NB4 (cell line): ENCODE results near the gene DPYSL4.
A peak's percentile ranks its signal among the peaks of the same experiment; 100 is the strongest.

Experiments
- DNase-seq: peaks from one replicate; pipeline ENCODE4 v3.0.0; 2010; ENCODE audit warnings: low read depth
- H3K4me3 ChIP-seq: one replicate; pipeline ENCODE4 v1.5.1; 2011; ENCODE audit warnings: mild to moderate bottlenecking, low read depth, low read length, moderate library complexity
- MYC ChIP-seq: IDR thresholded peaks from 2 replicates; pipeline ENCODE4 v1.6.1; 2011; ENCODE audit warnings: low read depth, low read length
- POLR2A ChIP-seq: IDR thresholded peaks from 2 replicates; pipeline ENCODE4 v1.6.1; 2011; ENCODE audit warnings: mild to moderate bottlenecking; ENCODE audit not compliant: insufficient read length; ENCODE audit errors: extremely low read depth
- TF ChIP-seq, protein P1 (sequence below): IDR thresholded peaks from one replicate; pipeline ENCODE4 v1.5.1; 2012; ENCODE audit warnings: low read depth, low read length
- TF ChIP-seq, protein P2 (sequence below): IDR thresholded peaks from 2 replicates; pipeline ENCODE4 v1.6.1; 2011; ENCODE audit warnings: low read depth, low read length

Gene DPYSL4

DNA sequence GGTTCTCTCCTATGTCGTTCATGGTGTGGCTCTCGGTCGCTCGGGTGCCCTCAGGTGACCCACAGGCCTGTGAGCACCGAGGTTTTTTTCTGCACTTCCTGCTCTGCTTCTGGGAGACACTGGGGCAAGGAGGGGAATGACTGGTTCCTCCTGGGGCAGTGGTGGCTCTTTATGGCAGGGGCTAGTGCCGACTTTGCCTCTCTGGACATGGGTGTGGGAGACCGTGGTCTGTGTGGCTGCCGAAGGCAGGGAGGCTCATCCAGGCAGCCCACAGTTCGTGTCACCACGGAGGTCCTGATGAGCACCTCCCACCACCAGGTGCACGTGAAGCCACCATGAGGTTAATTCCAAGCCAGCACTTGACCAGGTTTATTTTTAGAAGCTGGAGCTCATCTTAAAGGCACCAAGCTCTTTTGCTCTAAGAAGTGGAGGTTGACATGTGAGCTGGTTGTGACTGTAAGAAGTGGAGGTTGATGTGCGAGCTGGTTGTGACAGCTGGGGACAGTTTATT lies 24.7 kb upstream of the DPYSL4 start:
- TF ChIP-seq MYC (no peak), POLR2A (no peak)
- TF ChIP-seq, protein P1, sequence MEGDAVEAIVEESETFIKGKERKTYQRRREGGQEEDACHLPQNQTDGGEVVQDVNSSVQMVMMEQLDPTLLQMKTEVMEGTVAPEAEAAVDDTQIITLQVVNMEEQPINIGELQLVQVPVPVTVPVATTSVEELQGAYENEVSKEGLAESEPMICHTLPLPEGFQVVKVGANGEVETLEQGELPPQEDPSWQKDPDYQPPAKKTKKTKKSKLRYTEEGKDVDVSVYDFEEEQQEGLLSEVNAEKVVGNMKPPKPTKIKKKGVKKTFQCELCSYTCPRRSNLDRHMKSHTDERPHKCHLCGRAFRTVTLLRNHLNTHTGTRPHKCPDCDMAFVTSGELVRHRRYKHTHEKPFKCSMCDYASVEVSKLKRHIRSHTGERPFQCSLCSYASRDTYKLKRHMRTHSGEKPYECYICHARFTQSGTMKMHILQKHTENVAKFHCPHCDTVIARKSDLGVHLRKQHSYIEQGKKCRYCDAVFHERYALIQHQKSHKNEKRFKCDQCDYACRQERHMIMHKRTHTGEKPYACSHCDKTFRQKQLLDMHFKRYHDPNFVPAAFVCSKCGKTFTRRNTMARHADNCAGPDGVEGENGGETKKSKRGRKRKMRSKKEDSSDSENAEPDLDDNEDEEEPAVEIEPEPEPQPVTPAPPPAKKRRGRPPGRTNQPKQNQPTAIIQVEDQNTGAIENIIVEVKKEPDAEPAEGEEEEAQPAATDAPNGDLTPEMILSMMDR: no peak
- TF ChIP-seq, protein P2, sequence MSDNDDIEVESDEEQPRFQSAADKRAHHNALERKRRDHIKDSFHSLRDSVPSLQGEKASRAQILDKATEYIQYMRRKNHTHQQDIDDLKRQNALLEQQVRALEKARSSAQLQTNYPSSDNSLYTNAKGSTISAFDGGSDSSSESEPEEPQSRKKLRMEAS: no peak
- no peak for DNase-seq
- H3K4me3 ChIP-seq: no peak overlapping the region

DNA sequence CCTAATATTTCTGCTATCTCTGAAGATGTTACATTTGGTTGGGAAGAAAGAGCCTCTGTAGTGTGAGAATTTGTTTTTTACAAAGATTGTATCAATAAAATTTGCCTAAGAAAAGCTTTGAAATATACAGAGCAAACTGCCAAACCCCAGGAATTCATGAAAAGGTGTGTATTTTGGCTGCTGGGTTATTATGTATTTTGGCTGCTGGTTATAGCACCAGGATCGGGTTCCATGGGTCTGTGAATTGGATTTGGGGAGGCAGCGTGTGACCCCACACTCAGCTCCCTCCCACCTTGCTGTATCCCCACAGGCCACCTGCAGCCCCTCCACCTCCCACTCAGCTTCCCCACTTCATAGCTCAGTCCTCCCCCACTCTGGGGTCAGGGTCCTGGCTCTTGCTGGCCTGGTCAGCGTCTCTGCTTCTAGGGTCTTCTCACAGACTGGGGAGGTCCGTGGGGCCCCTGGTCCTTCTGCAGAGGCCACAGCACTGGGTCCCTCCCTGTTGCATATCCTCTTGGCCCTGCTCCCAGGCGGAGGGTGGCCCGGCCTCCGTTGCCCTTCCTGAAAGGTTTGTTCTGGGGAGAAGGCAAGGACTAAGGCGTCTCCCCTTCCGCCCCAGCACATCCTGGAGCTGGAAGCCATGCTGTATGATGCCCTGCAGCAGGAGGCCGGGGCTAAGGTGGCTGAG lies 24.0 kb upstream of the DPYSL4 start:
- DNase-seq: no peak
- no peak for TF ChIP-seq MYC
- TF ChIP-seq, protein P2: no peak
- no peak for TF ChIP-seq POLR2A
- TF ChIP-seq, protein P1: no peak

DNA sequence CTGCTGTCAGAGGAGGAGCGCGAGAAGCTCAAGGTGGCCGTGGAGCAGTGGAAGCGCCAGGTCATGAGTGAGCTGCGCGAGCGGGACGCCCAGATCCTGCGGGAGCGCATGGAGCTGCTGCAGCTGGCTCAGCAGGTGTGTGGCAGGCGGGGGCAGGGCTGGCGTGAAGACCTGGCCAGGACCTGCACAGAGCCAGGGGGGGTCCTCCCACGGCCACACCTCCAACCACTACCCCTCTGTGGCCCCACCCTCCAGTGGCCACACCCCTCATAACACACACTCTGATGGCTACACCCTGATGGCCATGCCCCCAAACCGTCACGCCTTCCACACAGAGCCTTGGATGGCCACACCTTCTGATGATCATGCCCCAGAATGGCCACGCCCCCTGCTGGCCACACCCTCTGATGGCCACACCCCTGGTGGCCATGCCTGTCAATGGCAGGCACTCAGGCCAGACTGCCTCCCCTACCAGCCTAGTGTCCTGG lies 23.4 kb upstream of the DPYSL4 start:
- DNase-seq: peak; percentile 50
- TF ChIP-seq POLR2A (no peak), MYC (no peak)
- TF ChIP-seq, protein P2: no peak
- TF ChIP-seq, protein P1: peak; percentile 21
- H3K4me3 ChIP-seq: no peak overlapping the region

More for the DNA sequence above, 24.0 kb upstream of the DPYSL4 start:
- H3K4me3 ChIP-seq: no peak overlapping the region

DNA sequence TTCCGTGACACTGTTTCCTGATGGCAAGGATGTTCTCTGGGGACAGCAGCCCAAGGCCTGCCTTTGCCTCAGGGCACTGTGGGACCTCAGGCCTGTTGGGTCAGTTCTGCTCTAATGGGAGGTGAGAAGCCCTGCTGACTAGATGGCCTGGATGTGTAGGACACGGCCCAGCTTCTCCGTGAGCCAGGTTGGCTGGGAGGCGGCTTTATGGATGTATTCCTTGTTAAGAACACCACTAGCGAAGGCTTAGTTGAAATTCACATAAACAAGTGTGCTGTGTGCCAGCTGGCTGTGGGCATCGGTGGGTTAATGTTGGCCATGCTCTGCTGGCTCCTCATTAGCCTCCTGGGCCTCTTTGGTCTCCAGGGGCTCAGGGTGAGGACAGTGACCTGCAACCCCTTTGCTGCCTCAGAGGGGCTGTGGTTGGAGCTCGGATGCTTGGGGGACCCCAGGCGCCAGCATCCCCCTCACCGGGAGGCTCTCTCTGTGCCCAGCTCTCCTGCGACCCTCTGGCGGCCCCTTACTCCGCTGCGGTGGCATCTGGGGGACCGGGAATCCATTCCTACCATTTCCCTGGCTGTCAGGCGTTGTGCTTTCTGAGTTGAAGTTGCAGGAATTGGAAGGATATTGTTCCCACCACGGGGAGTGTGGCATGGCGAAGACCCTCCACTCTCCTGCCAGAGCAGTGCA lies 22.8 kb upstream of the DPYSL4 start:
- TF ChIP-seq, protein P2: no peak
- no peak for TF ChIP-seq MYC
- TF ChIP-seq, protein P1: no peak
- TF ChIP-seq POLR2A: no peak
- H3K4me3 ChIP-seq: no peak overlapping the region
- DNase-seq: no peak

DNA sequence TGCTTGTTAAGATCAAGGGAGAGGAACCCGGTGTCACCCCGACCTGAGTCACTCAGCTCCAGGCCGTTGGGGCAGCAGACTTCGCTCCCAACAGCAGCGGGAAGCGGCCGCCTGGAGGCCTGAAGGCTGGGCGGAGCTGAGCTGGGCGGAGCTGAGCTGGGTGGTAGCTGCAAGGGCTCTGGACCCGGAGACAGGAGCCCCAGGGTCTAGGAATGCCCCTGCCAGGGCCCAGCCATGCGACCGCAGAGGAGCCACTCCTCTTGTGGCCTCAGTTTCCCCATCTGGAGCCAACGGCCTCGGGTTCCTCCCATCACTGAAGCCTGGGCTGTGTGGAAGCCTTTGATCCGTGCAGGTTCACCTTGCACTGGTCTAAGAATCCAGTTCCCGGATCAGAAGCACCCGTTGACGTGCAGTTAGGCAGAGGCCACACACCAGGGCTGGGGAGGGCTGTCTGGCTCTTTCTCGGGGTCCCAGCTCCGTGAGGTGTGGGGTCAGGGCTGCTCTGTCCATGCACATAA lies 21.9 kb upstream of the DPYSL4 start:
- TF ChIP-seq POLR2A (no peak), MYC (no peak)
- TF ChIP-seq, protein P1: no peak
- TF ChIP-seq, protein P2: no peak

More for the DNA sequence above, 21.9 kb upstream of the DPYSL4 start:
- DNase-seq: no peak
- no peak overlapping the region for H3K4me3 ChIP-seq
